T-helper 2 cell treated with Interferon-gamma antibody and Interleukin-4, amounts not matched to agents 5 μg/mL and 100 μg/mL, for 36 hours (primary cell): ENCODE data around the gene NBPF11.
A peak's percentile ranks its signal among the peaks of the same experiment; 100 is the strongest.
"Not testable (repeated sequence)": the region's sequence is repeated elsewhere in the genome, so short reads cannot be mapped to it uniquely, and the experiment has no call there.

Source experiments
- DNase-seq: peaks from one replicate; pipeline ENCODE4 v3.0.0; 2021; ENCODE audit warnings: low spot score
- H3K27ac Mint-ChIP-seq: one replicate; pipeline ENCODE4 v1.8.0; 2021; ENCODE audit warnings: mild to moderate bottlenecking, mixed read lengths
- H3K27me3 Mint-ChIP-seq: one replicate; pipeline ENCODE4 v1.8.0; 2021; ENCODE audit warnings: low read depth, mixed read lengths
- H3K36me3 Mint-ChIP-seq: one replicate; pipeline ENCODE4 v1.8.0; 2021; ENCODE audit warnings: low read depth, mixed read lengths
- H3K4me1 Mint-ChIP-seq: one replicate; pipeline ENCODE4 v1.8.0; 2021; ENCODE audit warnings: low read depth, mixed read lengths
- H3K4me3 Mint-ChIP-seq: one replicate; pipeline ENCODE4 v1.8.0; 2022; ENCODE audit warnings: mild to moderate bottlenecking, moderate library complexity, mixed read lengths
- H3K9me3 Mint-ChIP-seq: one replicate; pipeline ENCODE4 v1.8.0; 2021; ENCODE audit warnings: mixed read lengths

Gene NBPF11

GRCh38 chr1:148122341-148122740 is 29.7 kb downstream of the NBPF11 start:
- not testable (repeated sequence) for H3K27me3 Mint-ChIP-seq, H3K4me1 Mint-ChIP-seq, H3K4me3 Mint-ChIP-seq, H3K27ac Mint-ChIP-seq, DNase-seq, H3K9me3 Mint-ChIP-seq, H3K36me3 Mint-ChIP-seq

GRCh38 chr1:148120395-148120794 is 31.7 kb downstream of the NBPF11 start:
- not testable (repeated sequence) for H3K9me3 Mint-ChIP-seq, H3K4me3 Mint-ChIP-seq, H3K27me3 Mint-ChIP-seq, DNase-seq, H3K27ac Mint-ChIP-seq, H3K4me1 Mint-ChIP-seq, H3K36me3 Mint-ChIP-seq

- H3K36me3 Mint-ChIP-seq, DNase-seq, H3K4me1 Mint-ChIP-seq, H3K4me3 Mint-ChIP-seq, H3K27ac Mint-ChIP-seq, H3K9me3 Mint-ChIP-seq: not testable (repeated sequence)
- H3K27me3 Mint-ChIP-seq: peaks cover 11% of the 10 kb centered on the region
Observed at GRCh38 chr1:148095732-148096131, 56.3 kb downstream of the NBPF11 start.

- not testable (repeated sequence) for H3K4me3 Mint-ChIP-seq, H3K27me3 Mint-ChIP-seq, H3K4me1 Mint-ChIP-seq, H3K27ac Mint-ChIP-seq, H3K9me3 Mint-ChIP-seq, H3K36me3 Mint-ChIP-seq, DNase-seq
Observed at GRCh38 chr1:148086196-148086595, 65.9 kb downstream of the NBPF11 start.

- not testable (repeated sequence) for H3K27ac Mint-ChIP-seq, H3K4me1 Mint-ChIP-seq, H3K4me3 Mint-ChIP-seq, H3K9me3 Mint-ChIP-seq, H3K27me3 Mint-ChIP-seq, DNase-seq, H3K36me3 Mint-ChIP-seq
Observed at GRCh38 chr1:148081205-148081604, 70.9 kb downstream of the NBPF11 start.

- H3K4me3 Mint-ChIP-seq, H3K36me3 Mint-ChIP-seq, H3K27ac Mint-ChIP-seq, DNase-seq, H3K9me3 Mint-ChIP-seq, H3K27me3 Mint-ChIP-seq, H3K4me1 Mint-ChIP-seq: not testable (repeated sequence)
Observed at GRCh38 chr1:148078632-148079519, 73.2 kb downstream of the NBPF11 start.

GRCh38 chr1:148078090-148078489 is 74.0 kb downstream of the NBPF11 start:
- not testable (repeated sequence) for H3K27ac Mint-ChIP-seq, H3K9me3 Mint-ChIP-seq, DNase-seq, H3K36me3 Mint-ChIP-seq, H3K27me3 Mint-ChIP-seq, H3K4me1 Mint-ChIP-seq, H3K4me3 Mint-ChIP-seq

- H3K27ac Mint-ChIP-seq, H3K36me3 Mint-ChIP-seq, H3K4me3 Mint-ChIP-seq, H3K4me1 Mint-ChIP-seq, DNase-seq, H3K27me3 Mint-ChIP-seq, H3K9me3 Mint-ChIP-seq: not testable (repeated sequence)
Observed at GRCh38 chr1:148077458-148077857, 74.6 kb downstream of the NBPF11 start.

GRCh38 chr1:148073392-148073791 is 78.7 kb downstream of the NBPF11 start:
- not testable (repeated sequence) for H3K36me3 Mint-ChIP-seq, DNase-seq, H3K27me3 Mint-ChIP-seq, H3K27ac Mint-ChIP-seq, H3K9me3 Mint-ChIP-seq, H3K4me3 Mint-ChIP-seq, H3K4me1 Mint-ChIP-seq

- not testable (repeated sequence) for H3K4me3 Mint-ChIP-seq, DNase-seq, H3K4me1 Mint-ChIP-seq, H3K27ac Mint-ChIP-seq, H3K9me3 Mint-ChIP-seq, H3K36me3 Mint-ChIP-seq, H3K27me3 Mint-ChIP-seq
Observed at GRCh38 chr1:148068606-148069005, 83.5 kb downstream of the NBPF11 start.

GRCh38 chr1:148068201-148068600 is 83.9 kb downstream of the NBPF11 start:
- not testable (repeated sequence) for H3K27me3 Mint-ChIP-seq, H3K4me3 Mint-ChIP-seq, DNase-seq, H3K4me1 Mint-ChIP-seq, H3K9me3 Mint-ChIP-seq, H3K27ac Mint-ChIP-seq, H3K36me3 Mint-ChIP-seq

- H3K27ac Mint-ChIP-seq, H3K4me1 Mint-ChIP-seq, DNase-seq, H3K9me3 Mint-ChIP-seq, H3K36me3 Mint-ChIP-seq: not testable (repeated sequence)
- peak overlapping the region; percentile 54 for H3K4me3 Mint-ChIP-seq
- peaks cover 16% of the 10 kb centered on the region for H3K27me3 Mint-ChIP-seq
Observed at GRCh38 chr1:148060294-148060701, 91.8 kb downstream of the NBPF11 start.

- peaks cover 16% of the 10 kb centered on the region for H3K27me3 Mint-ChIP-seq
- H3K4me1 Mint-ChIP-seq, H3K9me3 Mint-ChIP-seq, DNase-seq, H3K4me3 Mint-ChIP-seq, H3K36me3 Mint-ChIP-seq, H3K27ac Mint-ChIP-seq: not testable (repeated sequence)
Observed at GRCh38 chr1:148057384-148057783, 94.7 kb downstream of the NBPF11 start.
